ENCODE data around the gene OR7D2.
A peak's percentile ranks its signal among the peaks of the same experiment; 100 is the strongest.
"Not testable (repeated sequence)": the region's sequence is repeated elsewhere in the genome, so short reads cannot be mapped to it uniquely, and the experiment has no call there.

OR7D2 gene

GRCh38 chr19:9178901-9179300, at the start of gene OR7D2:
TSS of gene OR7D2 (plus strand) at chr19:9178979. CDS start at chr19:9185782, 6,803 bp downstream.
- no peak for DNase-seq

- no peak for DNase-seq
These were observed 47.8 kb upstream of the OR7D2 start for GRCh38 chr19:9130965-9131364.

- no peak for DNase-seq
These were observed 46.4 kb upstream of the OR7D2 start for GRCh38 chr19:9132422-9132821.

GRCh38 chr19:9139609-9140158, 39.1 kb upstream of the OR7D2 start:
- no peak for DNase-seq

GRCh38 chr19:9140159-9140874, 38.5 kb upstream of the OR7D2 start, which contains the start of gene ZNF317:
TSS of gene ZNF317 (plus strand) at chr19:9140397. CDS start at chr19:9156017, 15,620 bp downstream.
- DNase-seq = peak; percentile 66

GRCh38 chr19:9144920-9145319, 33.9 kb upstream of the OR7D2 start:
- DNase-seq = no peak

- no peak for DNase-seq
These were observed 31.9 kb upstream of the OR7D2 start for GRCh38 chr19:9146882-9147281.

GRCh38 chr19:9148697-9149096, 30.1 kb upstream of the OR7D2 start:
- no peak for DNase-seq

- DNase-seq = no peak
These were observed 28.8 kb upstream of the OR7D2 start for GRCh38 chr19:9149997-9150396.

- no peak for DNase-seq
These were observed 28.1 kb upstream of the OR7D2 start for GRCh38 chr19:9150650-9151049.

- no peak for DNase-seq
These were observed 27.4 kb upstream of the OR7D2 start for GRCh38 chr19:9151367-9151766.

- no peak for DNase-seq
These were observed 23.2 kb upstream of the OR7D2 start for GRCh38 chr19:9155591-9155990.

GRCh38 chr19:9156304-9156703, 22.5 kb upstream of the OR7D2 start:
- DNase-seq = no peak

- no peak for DNase-seq
These were observed 18.9 kb upstream of the OR7D2 start for GRCh38 chr19:9159891-9160290.

- no peak for DNase-seq
These were observed 17.4 kb upstream of the OR7D2 start for GRCh38 chr19:9161427-9161826.

- no peak for DNase-seq
These were observed 13.5 kb upstream of the OR7D2 start for GRCh38 chr19:9165261-9165660.

GRCh38 chr19:9166846-9167245, 11.9 kb upstream of the OR7D2 start:
- no peak for DNase-seq

GRCh38 chr19:9171393-9171991, 7.3 kb upstream of the OR7D2 start:
- DNase-seq = no peak

- no peak for DNase-seq
These were observed 3.5 kb upstream of the OR7D2 start for GRCh38 chr19:9175326-9175725.

- no peak for DNase-seq
These were observed 4.2 kb downstream of the OR7D2 start for GRCh38 chr19:9183000-9183399.

GRCh38 chr19:9187191-9187590, 8.4 kb downstream of the OR7D2 start:
- no peak for DNase-seq

GRCh38 chr19:9189535-9189934, 10.8 kb downstream of the OR7D2 start:
- no peak for DNase-seq

GRCh38 chr19:9198044-9198443, 19.3 kb downstream of the OR7D2 start:
- DNase-seq = not testable (repeated sequence)

GRCh38 chr19:9205501-9206113, 26.8 kb downstream of the OR7D2 start:
- DNase-seq = no peak
